Measurements from ENCODE around the gene RNF213.
"Not testable (repeated sequence)": the region's sequence is repeated elsewhere in the genome, so short reads cannot be mapped to it uniquely, and the experiment has no call there.

The RNF213 gene

DNA sequence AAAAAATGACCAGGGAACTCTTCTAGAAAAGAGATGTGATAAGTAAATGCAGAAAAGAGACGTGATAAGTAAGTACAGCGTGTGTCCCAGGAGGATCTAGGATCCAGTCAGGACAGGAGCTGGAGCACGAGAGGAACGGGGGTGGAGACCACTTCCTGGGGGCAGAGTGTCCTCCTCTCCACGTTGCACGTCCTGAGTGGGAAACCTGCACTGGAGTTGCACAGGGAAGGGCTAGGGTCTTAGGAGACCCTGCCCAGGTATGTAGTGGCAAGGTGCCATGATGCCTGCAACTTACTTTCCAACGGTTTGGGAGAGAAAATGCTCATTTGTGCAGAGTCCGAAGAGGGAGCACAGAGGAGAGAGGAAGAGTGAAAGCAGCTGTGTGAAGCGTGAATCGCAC lies 55.8 kb downstream of the RNF213 start:
- Mint-ChIP-seq H3K36me3 (ENCODE audit: low read depth) (peaks cover 63% of the 10 kb centered on the region), H3K27ac (peak overlapping the region; percentile 76), H3K27me3 (ENCODE audit: low read depth) (no peaks in the 10 kb centered on the region), H3K9me3 (no peaks in the 10 kb centered on the region), H3K4me3 (no peak overlapping the region), H3K4me1 (ENCODE audit: low read depth) (peaks cover 23% of the 10 kb centered on the region)

DNA sequence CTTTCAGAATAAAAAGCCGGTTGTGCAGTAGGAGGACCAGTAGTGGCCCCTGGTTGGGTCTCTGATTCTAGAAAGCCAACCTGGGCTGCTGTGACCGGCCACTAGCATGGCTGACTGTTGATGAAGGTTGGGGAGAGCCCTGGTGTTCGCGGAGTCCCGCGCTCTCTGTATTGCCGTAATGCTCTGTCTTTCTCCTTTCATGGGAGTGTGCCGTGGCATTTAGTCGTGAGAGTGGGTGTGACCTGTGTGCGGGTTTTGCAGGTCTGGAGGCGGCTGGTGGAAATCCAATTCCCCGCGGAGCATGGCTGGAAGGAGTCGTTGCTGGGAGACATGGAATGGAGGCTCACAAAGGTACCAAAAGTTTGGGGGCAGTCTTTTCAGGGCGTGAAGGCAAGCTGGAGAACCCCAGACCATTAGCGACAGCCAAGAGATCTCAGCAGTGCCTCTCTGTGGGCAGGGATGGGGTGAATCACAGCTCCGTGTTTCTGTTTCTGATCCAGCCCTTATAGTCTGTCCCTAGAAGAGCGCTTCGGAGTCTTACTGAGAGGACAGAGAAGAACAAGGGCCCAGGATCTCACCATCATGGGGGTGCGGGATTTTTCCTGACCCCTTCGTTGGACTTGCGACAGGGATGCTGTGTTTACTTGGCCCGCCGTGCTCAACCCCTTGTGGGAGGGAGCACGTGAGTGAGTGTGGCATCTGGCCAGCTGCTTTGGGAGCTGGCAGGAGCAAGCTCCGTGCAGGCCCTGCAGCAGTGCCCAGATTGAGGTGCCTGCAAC lies 56.5 kb downstream of the RNF213 start:
- no peak overlapping the region for H3K4me3 Mint-ChIP-seq
- peaks cover 61% of the 10 kb centered on the region for H3K36me3 Mint-ChIP-seq (ENCODE audit: low read depth)
- peaks cover 23% of the 10 kb centered on the region for H3K4me1 Mint-ChIP-seq (ENCODE audit: low read depth)
- no peaks in the 10 kb centered on the region for H3K9me3 Mint-ChIP-seq
- no peaks in the 10 kb centered on the region for H3K27me3 Mint-ChIP-seq (ENCODE audit: low read depth)
- peak overlapping the region; percentile 61 for H3K27ac Mint-ChIP-seq

DNA sequence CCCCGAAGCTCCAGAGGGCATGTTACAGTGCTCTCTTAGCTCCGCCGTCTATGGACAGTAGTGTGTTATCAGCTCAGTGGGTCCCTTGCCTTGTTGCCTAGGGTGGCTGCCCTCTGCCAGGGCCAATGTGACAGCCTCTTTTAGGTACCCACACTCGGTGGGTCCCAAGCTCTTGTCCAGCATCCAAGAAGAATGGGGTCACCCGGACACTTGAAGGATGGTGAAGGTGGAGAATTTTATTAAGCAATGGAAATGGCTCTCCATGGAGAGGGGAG lies 57.0 kb downstream of the RNF213 start:
- no peaks in the 10 kb centered on the region for H3K27me3 Mint-ChIP-seq (ENCODE audit: low read depth)
- no peaks in the 10 kb centered on the region for H3K9me3 Mint-ChIP-seq
- no peak overlapping the region for H3K4me3 Mint-ChIP-seq
- H3K4me1 Mint-ChIP-seq (ENCODE audit: low read depth): peaks cover 25% of the 10 kb centered on the region
- H3K27ac Mint-ChIP-seq: peak overlapping the region; percentile 55
- H3K36me3 Mint-ChIP-seq (ENCODE audit: low read depth): peaks cover 63% of the 10 kb centered on the region

DNA sequence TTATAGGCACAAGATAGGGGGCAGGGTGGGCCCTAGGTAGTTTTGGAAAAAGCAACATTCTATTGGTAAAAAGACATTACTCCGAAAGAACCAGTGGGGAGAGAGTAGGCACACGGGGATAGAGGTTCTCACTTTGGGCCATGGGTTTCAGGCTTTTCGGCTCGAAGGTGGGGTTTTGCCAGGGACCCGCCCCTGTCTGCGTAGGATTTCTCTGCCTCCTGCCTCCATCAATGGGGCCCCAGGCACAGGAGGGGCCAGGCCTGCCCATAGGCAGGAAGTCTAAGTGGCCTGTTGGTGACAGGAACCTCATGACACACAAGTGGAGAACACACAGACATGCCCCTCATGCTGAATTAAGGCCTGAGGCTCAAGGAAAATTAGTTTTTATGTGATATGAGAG lies 57.5 kb downstream of the RNF213 start:
- Mint-ChIP-seq H3K27me3 (ENCODE audit: low read depth) (no peaks in the 10 kb centered on the region), H3K27ac (no peak overlapping the region), H3K36me3 (ENCODE audit: low read depth) (peaks cover 63% of the 10 kb centered on the region), H3K4me1 (ENCODE audit: low read depth) (peaks cover 28% of the 10 kb centered on the region), H3K9me3 (no peaks in the 10 kb centered on the region), H3K4me3 (no peak overlapping the region)

DNA sequence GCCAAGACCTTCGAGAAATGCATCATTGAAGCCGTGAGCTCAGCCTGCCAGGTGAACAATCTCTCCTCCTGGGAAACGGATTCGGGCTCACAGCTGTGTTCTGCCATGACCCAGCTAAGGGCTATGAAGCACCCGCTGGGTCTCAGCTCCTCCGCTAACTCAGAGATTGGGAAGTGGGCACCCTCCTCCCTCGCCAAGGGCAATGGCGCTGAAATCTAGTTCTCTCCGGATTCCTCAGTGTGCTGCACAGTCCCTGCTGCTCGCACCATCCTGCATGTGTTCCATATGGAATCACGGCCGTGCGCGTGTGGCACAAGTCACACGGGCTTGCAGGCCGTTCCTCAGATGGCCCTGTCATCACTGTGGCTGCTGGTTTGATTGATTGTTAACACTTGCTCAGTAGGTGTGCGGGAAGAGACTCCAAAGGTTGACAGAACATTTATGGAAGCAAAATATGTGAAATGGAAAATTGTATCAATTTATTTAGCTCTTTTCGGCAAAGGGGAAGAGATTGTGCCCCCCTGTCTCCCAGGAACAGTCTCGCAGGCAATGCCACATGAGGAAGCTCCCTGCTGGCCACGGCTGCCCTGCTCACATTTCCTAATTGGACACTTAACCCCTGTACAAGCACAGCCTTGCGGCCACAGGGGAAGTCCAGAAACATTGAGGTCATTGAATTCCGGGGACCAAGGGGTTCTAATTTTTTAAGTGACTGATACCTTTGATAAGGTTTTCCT lies 58.8 kb downstream of the RNF213 start:
- H3K36me3 Mint-ChIP-seq (ENCODE audit: low read depth): peaks cover 71% of the 10 kb centered on the region
- peak overlapping the region; percentile 27 for H3K27ac Mint-ChIP-seq
- H3K4me1 Mint-ChIP-seq (ENCODE audit: low read depth): peaks cover 27% of the 10 kb centered on the region

DNA sequence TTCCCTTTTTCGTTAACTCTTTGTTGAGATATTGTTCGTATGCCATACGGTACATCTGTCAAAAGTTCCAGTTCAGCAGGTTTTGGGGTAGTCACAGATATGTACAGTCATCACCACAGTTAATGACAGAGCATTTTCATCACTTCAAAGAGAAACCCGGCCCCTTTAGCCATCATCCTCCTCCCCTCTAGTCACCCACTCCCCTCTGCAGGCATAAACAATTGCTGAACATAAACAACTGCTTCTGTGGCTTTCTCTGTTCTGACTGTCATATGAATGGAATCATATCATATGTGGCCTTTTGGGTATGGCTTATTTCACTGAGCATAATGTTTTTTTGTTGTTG lies 59.3 kb downstream of the RNF213 start:
- H3K27ac Mint-ChIP-seq: no peak overlapping the region
- H3K27me3 Mint-ChIP-seq (ENCODE audit: low read depth): no peaks in the 10 kb centered on the region
- no peaks in the 10 kb centered on the region for H3K9me3 Mint-ChIP-seq
- peaks cover 77% of the 10 kb centered on the region for H3K36me3 Mint-ChIP-seq (ENCODE audit: low read depth)
- H3K4me3 Mint-ChIP-seq: no peak overlapping the region
- H3K4me1 Mint-ChIP-seq (ENCODE audit: low read depth): peaks cover 29% of the 10 kb centered on the region

More for the DNA sequence above, 58.8 kb downstream of the RNF213 start:
- H3K27me3 Mint-ChIP-seq (ENCODE audit: low read depth): no peaks in the 10 kb centered on the region
- no peak overlapping the region for H3K4me3 Mint-ChIP-seq
- no peaks in the 10 kb centered on the region for H3K9me3 Mint-ChIP-seq

DNA sequence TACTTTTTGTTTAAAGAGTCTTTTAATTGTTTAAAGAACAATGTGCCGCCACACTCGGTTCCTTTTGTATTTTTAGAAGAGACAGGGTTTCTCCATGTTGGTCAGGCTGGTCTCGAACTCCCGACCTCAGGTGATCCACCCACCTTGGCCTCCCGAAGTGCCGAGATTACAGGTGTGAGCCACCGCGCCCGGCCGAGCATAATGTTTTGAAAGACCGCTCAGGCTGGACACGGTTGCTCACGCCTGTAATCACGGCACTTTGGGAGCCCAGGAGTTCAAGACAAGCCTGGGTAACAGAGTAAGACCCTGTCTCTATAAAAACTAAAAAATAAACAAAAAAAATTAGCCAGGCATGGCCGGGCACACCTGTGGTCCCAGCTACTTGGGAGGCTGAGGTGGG lies 59.8 kb downstream of the RNF213 start:
- Mint-ChIP-seq H3K27me3 (ENCODE audit: low read depth) (no peaks in the 10 kb centered on the region), H3K9me3 (no peaks in the 10 kb centered on the region), H3K36me3 (ENCODE audit: low read depth) (peaks cover 82% of the 10 kb centered on the region), H3K27ac (no peak overlapping the region), H3K4me1 (ENCODE audit: low read depth) (peaks cover 31% of the 10 kb centered on the region), H3K4me3 (no peak overlapping the region)

DNA sequence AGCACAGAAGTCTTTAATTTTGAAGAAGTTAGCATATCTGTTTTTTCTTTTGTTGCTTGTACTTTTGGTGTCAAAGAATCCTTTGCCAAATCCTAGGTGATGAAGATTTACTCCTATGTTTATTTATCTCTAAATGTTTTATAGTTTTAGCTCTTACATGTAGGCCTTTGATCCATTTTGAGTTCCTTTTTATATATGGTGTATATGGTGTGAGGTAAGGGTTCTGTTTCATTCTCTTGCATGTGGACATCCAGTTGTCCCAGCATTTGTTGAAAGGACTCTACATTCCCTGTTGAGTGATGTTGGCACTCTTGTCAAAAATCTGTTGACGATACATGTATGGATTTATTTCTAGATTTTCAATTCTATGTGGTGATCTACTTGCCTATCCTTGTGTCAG lies 62.2 kb downstream of the RNF213 start:
- Mint-ChIP-seq H3K36me3 (ENCODE audit: low read depth) (peaks cover 80% of the 10 kb centered on the region), H3K4me1 (ENCODE audit: low read depth) (peaks cover 37% of the 10 kb centered on the region), H3K9me3 (no peaks in the 10 kb centered on the region), H3K27me3 (ENCODE audit: low read depth) (no peaks in the 10 kb centered on the region), H3K4me3 (no peak overlapping the region), H3K27ac (no peak overlapping the region)

DNA sequence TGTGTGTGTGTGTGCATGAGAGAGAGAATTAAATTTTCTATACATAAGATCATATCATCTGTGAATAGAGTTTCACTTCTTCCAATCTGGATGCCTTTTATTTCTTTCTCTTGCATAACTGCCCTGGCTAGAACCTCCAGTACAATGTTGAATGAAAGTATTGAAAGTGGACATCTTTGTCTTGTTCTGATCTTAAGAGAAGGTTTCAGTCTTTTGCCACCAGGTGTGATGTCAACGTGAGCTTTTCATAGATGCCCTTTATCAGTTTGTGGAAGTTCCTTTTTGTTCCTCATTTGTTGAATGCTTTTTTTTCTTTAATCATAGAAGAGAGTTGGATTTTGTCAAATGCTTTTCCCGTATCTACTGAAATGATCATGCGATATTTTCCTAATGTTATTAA lies 63.3 kb downstream of the RNF213 start:
- H3K4me3 Mint-ChIP-seq: no peak overlapping the region
- H3K36me3 Mint-ChIP-seq (ENCODE audit: low read depth): peaks cover 85% of the 10 kb centered on the region
- H3K27ac Mint-ChIP-seq: no peak overlapping the region
- no peaks in the 10 kb centered on the region for H3K27me3 Mint-ChIP-seq (ENCODE audit: low read depth)
- peaks cover 47% of the 10 kb centered on the region for H3K4me1 Mint-ChIP-seq (ENCODE audit: low read depth)
- H3K9me3 Mint-ChIP-seq: no peaks in the 10 kb centered on the region

DNA sequence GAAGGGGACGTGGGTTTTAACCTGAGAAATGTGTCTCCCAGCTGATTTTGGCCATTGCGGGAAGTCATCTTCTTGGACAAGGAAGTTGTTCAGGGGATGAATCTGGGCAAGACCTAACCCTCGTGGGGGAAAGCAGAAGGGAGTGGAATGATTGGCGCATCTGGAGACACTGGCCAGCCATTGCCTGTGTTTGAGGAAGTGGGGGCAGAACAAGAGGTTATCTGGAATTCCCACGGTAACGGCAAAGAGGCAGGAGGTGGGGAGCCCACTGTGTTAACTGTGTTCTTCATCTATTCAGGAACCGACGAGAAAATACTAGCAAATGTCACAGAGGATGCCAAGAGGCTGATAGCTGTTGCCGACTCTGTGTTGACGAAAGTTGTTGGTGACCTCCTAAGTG lies 66.9 kb downstream of the RNF213 start:
- Mint-ChIP-seq H3K36me3 (ENCODE audit: low read depth) (peaks cover 95% of the 10 kb centered on the region), H3K9me3 (no peaks in the 10 kb centered on the region), H3K27ac (no peak overlapping the region), H3K27me3 (ENCODE audit: low read depth) (no peaks in the 10 kb centered on the region), H3K4me3 (no peak overlapping the region), H3K4me1 (ENCODE audit: low read depth) (peaks cover 56% of the 10 kb centered on the region)

DNA sequence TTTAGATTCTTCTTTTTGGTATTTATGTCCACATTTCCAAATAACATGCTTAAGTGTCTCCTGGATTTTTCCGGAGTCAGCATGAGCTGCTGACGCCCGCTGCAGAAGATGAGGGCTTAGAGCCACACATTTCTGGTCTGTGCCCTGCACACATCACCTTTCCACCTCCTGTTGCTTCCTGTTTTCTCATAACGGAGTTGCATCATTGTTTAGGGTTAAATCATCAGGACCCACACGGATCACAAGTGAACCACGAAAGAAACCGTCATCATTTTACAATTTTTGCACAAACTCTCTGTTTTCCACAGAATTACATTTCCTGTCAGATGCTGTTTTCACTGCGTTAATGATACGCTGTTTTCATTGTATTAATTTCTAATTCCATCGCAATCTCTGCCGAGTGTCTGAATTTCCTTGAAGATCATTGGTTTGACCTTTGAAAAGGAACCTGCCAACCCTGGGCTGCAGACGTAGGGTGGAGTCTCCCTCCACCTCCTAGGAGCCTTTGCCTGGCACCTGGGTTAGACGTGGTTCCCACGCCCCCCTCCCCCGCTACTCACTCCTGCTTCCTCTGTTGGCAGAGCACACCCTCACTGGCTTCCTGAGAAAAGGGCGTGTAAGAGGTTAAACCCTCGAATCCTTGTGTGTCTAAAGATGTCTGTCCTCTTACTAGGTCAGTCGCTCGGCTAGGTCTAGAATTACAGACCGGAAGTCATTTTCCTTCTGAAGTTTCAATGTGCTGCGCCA lies 68.2 kb downstream of the RNF213 start:
- Mint-ChIP-seq H3K36me3 (ENCODE audit: low read depth) (peaks cover 88% of the 10 kb centered on the region), H3K27ac (peak overlapping the region; percentile 67), H3K4me3 (no peak overlapping the region), H3K4me1 (ENCODE audit: low read depth) (peaks cover 48% of the 10 kb centered on the region), H3K9me3 (no peaks in the 10 kb centered on the region), H3K27me3 (ENCODE audit: low read depth) (no peaks in the 10 kb centered on the region)

DNA sequence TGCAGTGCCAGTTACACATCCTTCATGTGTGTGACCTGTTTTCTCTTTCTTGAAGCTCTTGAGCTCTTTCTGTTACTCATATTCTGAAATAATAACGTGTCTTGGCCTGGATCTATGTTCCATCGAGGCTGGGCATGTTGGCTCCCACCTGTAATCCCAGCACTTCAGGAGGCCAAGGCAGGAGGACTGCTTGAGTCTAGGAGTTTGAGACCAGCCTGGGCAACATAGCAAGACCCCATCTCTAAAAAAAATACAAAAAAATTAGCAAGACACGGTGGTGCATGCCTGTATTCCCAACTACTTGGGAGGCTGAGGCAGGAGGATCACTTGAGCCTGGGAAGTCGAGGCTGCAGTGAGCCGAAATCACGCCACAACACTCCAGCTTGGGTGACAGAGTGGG lies 68.8 kb downstream of the RNF213 start:
- Mint-ChIP-seq H3K27ac (peak overlapping the region; percentile 16), H3K36me3 (ENCODE audit: low read depth) (peaks cover 87% of the 10 kb centered on the region), H3K4me1 (ENCODE audit: low read depth) (peaks cover 48% of the 10 kb centered on the region)
- not testable (repeated sequence) for H3K27me3 Mint-ChIP-seq (ENCODE audit: low read depth); H3K9me3 Mint-ChIP-seq; H3K4me3 Mint-ChIP-seq

DNA sequence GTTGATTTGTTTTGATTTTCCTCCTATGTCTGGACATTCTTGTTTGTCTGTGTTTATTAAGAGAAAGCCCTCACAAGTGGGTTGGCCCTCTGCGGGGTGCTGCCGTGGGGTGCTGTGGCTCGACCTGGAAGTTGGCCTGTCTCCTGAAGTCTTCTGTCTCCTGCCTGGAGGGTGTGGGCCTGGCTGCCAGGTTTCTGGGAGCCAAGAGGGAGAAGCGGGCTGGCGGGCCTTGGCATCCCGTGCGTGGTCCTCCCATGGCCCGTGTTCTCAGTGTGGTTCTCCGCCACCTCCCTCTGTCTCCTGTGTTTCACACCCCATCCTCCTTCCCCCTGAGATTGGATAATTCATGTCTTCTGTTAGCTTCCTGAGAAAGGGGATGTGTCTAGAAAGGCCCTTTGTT lies 69.6 kb downstream of the RNF213 start:
- Mint-ChIP-seq H3K27ac (peak overlapping the region; percentile 68), H3K27me3 (ENCODE audit: low read depth) (no peaks in the 10 kb centered on the region), H3K36me3 (ENCODE audit: low read depth) (peaks cover 83% of the 10 kb centered on the region), H3K4me3 (no peak overlapping the region), H3K9me3 (no peaks in the 10 kb centered on the region), H3K4me1 (ENCODE audit: low read depth) (peaks cover 44% of the 10 kb centered on the region)

DNA sequence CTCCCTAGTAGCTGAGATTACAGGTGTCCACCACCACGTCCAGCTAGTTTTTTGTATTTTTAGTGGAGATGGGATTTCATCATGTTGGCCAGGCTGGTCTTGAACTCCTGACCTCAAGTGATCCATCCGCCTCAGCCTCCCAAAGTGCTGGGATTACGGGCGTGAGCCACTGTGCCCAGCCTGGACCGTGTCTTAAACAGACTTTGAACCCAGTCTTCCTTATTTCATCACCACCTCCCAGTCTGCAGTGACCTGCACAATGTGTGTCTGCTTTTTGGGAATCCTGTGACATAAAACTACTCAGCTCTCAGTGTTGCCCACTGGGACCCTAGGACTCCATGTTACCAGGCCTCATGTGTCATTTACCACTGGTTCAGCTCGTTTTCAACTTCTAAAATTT lies 70.3 kb downstream of the RNF213 start:
- peaks cover 45% of the 10 kb centered on the region for H3K4me1 Mint-ChIP-seq (ENCODE audit: low read depth)
- not testable (repeated sequence) for H3K9me3 Mint-ChIP-seq; H3K27ac Mint-ChIP-seq; H3K4me3 Mint-ChIP-seq; H3K27me3 Mint-ChIP-seq (ENCODE audit: low read depth)
- peaks cover 82% of the 10 kb centered on the region for H3K36me3 Mint-ChIP-seq (ENCODE audit: low read depth)

DNA sequence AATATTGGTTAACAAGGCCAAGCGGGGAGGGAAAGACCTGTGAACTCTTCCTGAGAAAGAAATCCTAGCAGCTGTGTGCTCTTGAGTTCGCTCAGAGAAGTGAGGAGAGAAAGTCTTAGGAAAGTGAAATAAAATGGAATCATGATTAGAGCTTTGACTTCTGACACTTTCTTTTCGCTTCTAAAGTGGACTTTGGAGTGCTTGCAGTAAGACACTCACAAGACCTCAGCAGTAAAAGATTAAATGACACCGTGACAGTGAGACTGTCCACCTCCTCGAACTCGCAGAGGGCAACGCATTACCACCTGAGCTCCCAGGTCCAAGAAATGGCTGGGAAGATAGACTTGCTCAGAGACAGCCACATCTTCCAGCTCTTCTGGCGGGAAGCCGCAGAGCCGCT lies 71.2 kb downstream of the RNF213 start:
- Mint-ChIP-seq H3K36me3 (ENCODE audit: low read depth) (peaks cover 81% of the 10 kb centered on the region), H3K4me1 (ENCODE audit: low read depth) (peaks cover 39% of the 10 kb centered on the region), H3K27me3 (ENCODE audit: low read depth) (no peaks in the 10 kb centered on the region), H3K4me3 (no peak overlapping the region), H3K9me3 (no peaks in the 10 kb centered on the region), H3K27ac (peak overlapping the region; percentile 55)

Measured in T-helper 1 cell treated with Interleukin-12 subunit alpha and Interleukin-12 subunit beta and Interleukin-4 antibody, amounts not matched to agents 30 μg/mL and 1 μg/mL, for 36 hours (primary cell).